Measurements from ENCODE around the gene SETD6.

Gene SETD6

GRCh38 chr16:58494981-58495520 lies 20.3 kb upstream of the SETD6 start:
- no peak for DNase-seq (ENCODE audit: low spot score)

GRCh38 chr16:58495521-58496331 lies 19.6 kb upstream of the SETD6 start:
- DNase-seq (ENCODE audit: low spot score): no peak

- DNase-seq (ENCODE audit: low spot score): no peak
Observed at GRCh38 chr16:58497468-58497867, 17.8 kb upstream of the SETD6 start.

- DNase-seq (ENCODE audit: low spot score): no peak
Observed at GRCh38 chr16:58497935-58498334, 17.4 kb upstream of the SETD6 start.

GRCh38 chr16:58498341-58499091 lies 16.8 kb upstream of the SETD6 start:
- no peak for DNase-seq (ENCODE audit: low spot score)

GRCh38 chr16:58499092-58499511 lies 16.2 kb upstream of the SETD6 start:
- no peak for DNase-seq (ENCODE audit: low spot score)

GRCh38 chr16:58499615-58500351 lies 15.5 kb upstream of the SETD6 start, which contains the start of gene NDRG4:
TSS of gene NDRG4 (plus strand) at chr16:58500143. CDS start at chr16:58500249, 106 bp downstream.
- no peak for DNase-seq (ENCODE audit: low spot score)

GRCh38 chr16:58500430-58501241 lies 14.7 kb upstream of the SETD6 start:
- DNase-seq (ENCODE audit: low spot score): no peak

- DNase-seq (ENCODE audit: low spot score): no peak
Observed at GRCh38 chr16:58501242-58502131, 13.8 kb upstream of the SETD6 start.

- DNase-seq (ENCODE audit: low spot score): no peak
Observed at GRCh38 chr16:58502217-58502921, 12.9 kb upstream of the SETD6 start.

GRCh38 chr16:58503166-58503862 lies 12.0 kb upstream of the SETD6 start:
- no peak for DNase-seq (ENCODE audit: low spot score)

- no peak for DNase-seq (ENCODE audit: low spot score)
Observed at GRCh38 chr16:58503863-58504688, 11.2 kb upstream of the SETD6 start.

- DNase-seq (ENCODE audit: low spot score): no peak
Observed at GRCh38 chr16:58506241-58507194, 8.8 kb upstream of the SETD6 start.

- DNase-seq (ENCODE audit: low spot score): no peak
Observed at GRCh38 chr16:58507195-58507962, 7.9 kb upstream of the SETD6 start.

- DNase-seq (ENCODE audit: low spot score): no peak
Observed at GRCh38 chr16:58507963-58508670, 7.2 kb upstream of the SETD6 start.
